DND-41 (cell line): ENCODE data around the gene NEGR1.
A peak's percentile ranks its signal among the peaks of the same experiment; 100 is the strongest.

ENCODE experiments used
- ATAC-seq: fragments of 200-7000 bp; cut with Tn5 transposase; 3 replicates; pipeline ENCODE4 v1.9.1; 2021; ENCODE audit warnings: low read depth; ENCODE audit not compliant: insufficient read depth
- DNase-seq: peaks from one replicate; pipeline ENCODE4 v3.0.0-alpha.2; 2020
- H2AFZ ChIP-seq: 2 replicates; pipeline ENCODE4 v1.6.0; 2012; ENCODE audit warnings: low read depth, low read length
- H3K27ac ChIP-seq: 2 replicates; pipeline ENCODE4 v1.5.1; 2012; ENCODE audit warnings: low read length, inconsistent platforms
- H3K27me3 ChIP-seq: fragments of 200-600 bp; sonication (generic); 2 replicates; pipeline ENCODE4 v1.6.0; 2012; ENCODE audit warnings: low read length, mild to moderate bottlenecking, inconsistent platforms; ENCODE audit not compliant: insufficient read depth, poor library complexity
- H3K36me3 ChIP-seq: 2 replicates; pipeline ENCODE4 v1.5.1; 2012; ENCODE audit warnings: low read length, inconsistent platforms; ENCODE audit not compliant: insufficient read depth
- H3K4me1 ChIP-seq: 2 replicates; pipeline ENCODE4 v1.5.1; 2012; ENCODE audit warnings: mild to moderate bottlenecking, low read length; ENCODE audit not compliant: insufficient read depth
- H3K4me2 ChIP-seq: 2 replicates; pipeline ENCODE4 v1.6.0; 2012; ENCODE audit warnings: mild to moderate bottlenecking, moderate library complexity, low read length, inconsistent platforms; ENCODE audit not compliant: insufficient read depth
- H3K4me3 ChIP-seq, 2 experiments: fragments of 200-600 bp in 1 of 2; shearing (Covaris generic) in 1 of 2; 2 replicates each; pipeline ENCODE4 v1.5.1; 2012 to 2016; ENCODE audit warnings: inconsistent platforms in 2 of 2, low read length in 2 of 2, mild to moderate bottlenecking in 2 of 2, low read depth in 1 of 2, moderate library complexity in 1 of 2
- H3K79me2 ChIP-seq: 2 replicates; pipeline ENCODE4 v1.6.0; 2012; ENCODE audit warnings: low read length, inconsistent platforms; ENCODE audit not compliant: insufficient read depth
- H3K9ac ChIP-seq: 2 replicates; pipeline ENCODE4 v1.6.0; 2012; ENCODE audit warnings: low read depth, mild to moderate bottlenecking, inconsistent platforms, low read length, moderate library complexity
- H3K9me3 ChIP-seq: 2 replicates; pipeline ENCODE4 v1.5.1; 2012; ENCODE audit warnings: low read length, moderate library complexity, mild to moderate bottlenecking, inconsistent platforms; ENCODE audit not compliant: insufficient read depth, severe bottlenecking
- H4K20me1 ChIP-seq: 2 replicates; pipeline ENCODE4 v1.6.0; 2012; ENCODE audit warnings: low read length; ENCODE audit not compliant: insufficient read depth
- EZH2 ChIP-seq: IDR thresholded peaks from 3 replicates; pipeline ENCODE4 v1.6.1; 2012; ENCODE audit warnings: borderline replicate concordance, low read depth, mild to moderate bottlenecking, moderate library complexity, low read length, inconsistent platforms; ENCODE audit not compliant: severe bottlenecking
- TF ChIP-seq, protein P1 (sequence below): IDR thresholded peaks from 2 replicates; pipeline ENCODE4 v1.5.1; 2012; ENCODE audit warnings: borderline replicate concordance, low read length, moderate library complexity, mild to moderate bottlenecking; ENCODE audit not compliant: poor library complexity, severe bottlenecking; ENCODE audit errors: extremely low read depth

Gene NEGR1

DNA sequence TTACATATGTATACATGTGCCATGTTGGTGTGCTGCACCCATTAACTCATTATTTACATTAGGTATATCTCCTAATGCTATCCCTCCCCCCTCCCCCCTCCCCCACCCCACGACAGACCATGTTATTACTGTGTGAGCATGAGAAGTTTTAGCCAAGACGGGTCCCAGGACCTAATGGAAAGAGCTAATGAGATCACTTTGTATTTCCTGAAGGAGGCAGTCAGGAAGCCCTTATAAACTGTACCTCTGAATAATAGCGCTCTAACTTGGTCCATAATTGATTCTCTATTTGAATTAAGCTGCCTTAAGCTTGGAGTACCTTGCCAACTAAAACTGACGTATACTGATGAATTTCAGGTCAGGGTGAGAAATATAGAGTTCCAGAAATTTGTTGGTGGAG, 4.1 kb upstream of the NEGR1 start:
- H4K20me1 ChIP-seq = no peaks in the 10 kb centered on the region
- H3K4me2 ChIP-seq = no peak overlapping the region
- no peaks in the 10 kb centered on the region for H3K9me3 ChIP-seq
- peaks cover 47% of the 10 kb centered on the region for H3K4me1 ChIP-seq
- H3K27ac ChIP-seq = no peak overlapping the region
- H3K36me3 ChIP-seq = no peaks in the 10 kb centered on the region
- no peak overlapping the region for H2AFZ ChIP-seq
- no peak overlapping the region for H3K4me3 ChIP-seq
- no peaks in the 10 kb centered on the region for H3K27me3 ChIP-seq
- TF ChIP-seq, protein P1, sequence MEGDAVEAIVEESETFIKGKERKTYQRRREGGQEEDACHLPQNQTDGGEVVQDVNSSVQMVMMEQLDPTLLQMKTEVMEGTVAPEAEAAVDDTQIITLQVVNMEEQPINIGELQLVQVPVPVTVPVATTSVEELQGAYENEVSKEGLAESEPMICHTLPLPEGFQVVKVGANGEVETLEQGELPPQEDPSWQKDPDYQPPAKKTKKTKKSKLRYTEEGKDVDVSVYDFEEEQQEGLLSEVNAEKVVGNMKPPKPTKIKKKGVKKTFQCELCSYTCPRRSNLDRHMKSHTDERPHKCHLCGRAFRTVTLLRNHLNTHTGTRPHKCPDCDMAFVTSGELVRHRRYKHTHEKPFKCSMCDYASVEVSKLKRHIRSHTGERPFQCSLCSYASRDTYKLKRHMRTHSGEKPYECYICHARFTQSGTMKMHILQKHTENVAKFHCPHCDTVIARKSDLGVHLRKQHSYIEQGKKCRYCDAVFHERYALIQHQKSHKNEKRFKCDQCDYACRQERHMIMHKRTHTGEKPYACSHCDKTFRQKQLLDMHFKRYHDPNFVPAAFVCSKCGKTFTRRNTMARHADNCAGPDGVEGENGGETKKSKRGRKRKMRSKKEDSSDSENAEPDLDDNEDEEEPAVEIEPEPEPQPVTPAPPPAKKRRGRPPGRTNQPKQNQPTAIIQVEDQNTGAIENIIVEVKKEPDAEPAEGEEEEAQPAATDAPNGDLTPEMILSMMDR = no peak
- no peak for TF ChIP-seq EZH2
- no peak for DNase-seq
- peaks cover 9% of the 10 kb centered on the region for H3K79me2 ChIP-seq
- H3K9ac ChIP-seq = no peak overlapping the region
- no peak for ATAC-seq

DNA sequence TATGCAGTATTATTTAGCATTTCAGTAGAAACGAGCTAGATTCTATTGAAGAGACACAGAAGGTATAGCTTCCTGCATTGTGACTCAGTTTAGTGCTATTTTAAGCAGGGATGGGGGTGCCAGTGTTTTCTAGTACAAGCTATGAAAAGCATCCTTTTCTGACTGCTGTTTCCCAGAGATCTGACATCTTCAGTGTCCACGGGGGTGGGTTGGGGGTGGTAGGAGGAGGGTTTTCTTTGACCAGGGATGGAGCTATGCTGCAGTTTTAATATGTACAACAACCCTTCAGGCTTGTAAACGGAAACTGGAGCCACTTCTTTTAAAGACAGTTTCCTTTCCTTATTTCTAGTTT, 2.7 kb upstream of the NEGR1 start:
- peak overlapping the region; percentile 97 for H3K4me2 ChIP-seq
- H3K9ac ChIP-seq = peak overlapping the region; percentile 87
- H3K4me3 ChIP-seq = peak overlapping the region; percentile 73 to 79; a peak in 3 of 4 replicates
- peaks cover 56% of the 10 kb centered on the region for H3K4me1 ChIP-seq
- peak overlapping the region; percentile 95 for H3K27ac ChIP-seq
- H3K27me3 ChIP-seq = no peaks in the 10 kb centered on the region
- H3K79me2 ChIP-seq = peaks cover 9% of the 10 kb centered on the region
- no peak for DNase-seq
- no peaks in the 10 kb centered on the region for H4K20me1 ChIP-seq
- H2AFZ ChIP-seq = peak overlapping the region; percentile 98
- no peak for ATAC-seq
- no peak for TF ChIP-seq EZH2
- TF ChIP-seq, protein P1 = no peak
- H3K36me3 ChIP-seq = no peaks in the 10 kb centered on the region
- H3K9me3 ChIP-seq = no peaks in the 10 kb centered on the region

DNA sequence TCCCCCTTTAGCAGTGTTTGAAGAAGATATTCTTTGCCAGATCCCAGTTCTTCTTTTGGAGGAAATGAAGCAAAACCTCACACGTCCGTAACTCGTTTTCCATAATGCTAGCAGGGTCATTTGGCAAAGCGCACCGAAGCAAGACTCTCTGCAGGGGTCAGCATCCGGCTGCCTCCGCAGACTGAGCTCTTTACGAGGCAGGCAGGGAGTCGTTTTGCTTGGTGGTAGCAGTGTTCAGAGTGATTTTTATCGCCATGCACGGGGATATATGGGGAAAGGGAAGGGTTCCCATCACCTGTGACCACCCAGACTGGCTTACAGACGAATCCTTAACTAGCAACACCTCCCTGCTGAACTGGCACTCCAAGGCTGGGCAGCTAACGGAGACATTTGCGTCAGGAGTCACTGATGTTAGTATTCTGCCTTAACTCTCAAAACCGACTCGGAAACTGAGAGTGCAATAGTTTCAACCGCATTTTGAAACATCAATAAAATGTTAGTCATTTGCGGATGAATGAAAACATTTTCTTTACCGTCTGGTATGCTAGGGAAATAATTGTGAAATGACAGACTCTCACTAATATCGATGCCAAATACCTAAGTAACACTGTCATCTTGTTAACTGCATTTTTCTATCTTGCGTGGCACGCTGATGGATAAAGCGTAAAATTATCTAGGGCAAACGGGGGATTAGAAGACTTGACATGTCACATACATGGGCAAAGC, 2.2 kb upstream of the NEGR1 start:
- H3K9ac ChIP-seq = peak overlapping the region; percentile 87
- peak overlapping the region; percentile 95 for H3K27ac ChIP-seq
- DNase-seq (peak; percentile 64), ATAC-seq (peak; percentile 48)
- H3K27me3 ChIP-seq = no peaks in the 10 kb centered on the region
- H2AFZ ChIP-seq = peak overlapping the region; percentile 98
- H3K36me3 ChIP-seq = no peaks in the 10 kb centered on the region
- TF ChIP-seq EZH2 = no peak
- TF ChIP-seq, protein P1 = peak; percentile 77
- H3K4me2 ChIP-seq = peak overlapping the region; percentile 97
- peaks cover 56% of the 10 kb centered on the region for H3K4me1 ChIP-seq
- H4K20me1 ChIP-seq = no peaks in the 10 kb centered on the region
- peaks cover 9% of the 10 kb centered on the region for H3K79me2 ChIP-seq
- H3K9me3 ChIP-seq = no peaks in the 10 kb centered on the region
- peak overlapping the region; percentile 73 to 79 for H3K4me3 ChIP-seq
